GM18499 (cell line): ENCODE data around the gene ITFG1.
"Not testable (repeated sequence)": the region's sequence is repeated elsewhere in the genome, so short reads cannot be mapped to it uniquely, and the experiment has no call there.

ENCODE experiments used
- ATAC-seq: cut with Tn5 transposase; IDR thresholded peaks from one replicate; pipeline ENCODE4 v1.9.1; 2021; ENCODE audit warnings: moderate number of reproducible peaks; ENCODE audit not compliant: insufficient read depth, unreplicated experiment

The ITFG1 gene

GRCh38 chr16:47349029-47349428 is 111.8 kb downstream of the ITFG1 start:
- ATAC-seq = not testable (repeated sequence)

GRCh38 chr16:47347021-47347696 is 113.7 kb downstream of the ITFG1 start:
- ATAC-seq = not testable (repeated sequence)

- ATAC-seq = no peak
Measured at GRCh38 chr16:47342055-47342454, 118.8 kb downstream of the ITFG1 start.

- not testable (repeated sequence) for ATAC-seq
Measured at GRCh38 chr16:47330562-47330961, 130.3 kb downstream of the ITFG1 start.

GRCh38 chr16:47324309-47324708 is 136.6 kb downstream of the ITFG1 start:
- not testable (repeated sequence) for ATAC-seq

GRCh38 chr16:47323241-47323640 is 137.6 kb downstream of the ITFG1 start:
- no peak for ATAC-seq

- ATAC-seq = no peak
Measured at GRCh38 chr16:47320546-47321310, 140.1 kb downstream of the ITFG1 start.

GRCh38 chr16:47317465-47318240 is 143.2 kb downstream of the ITFG1 start:
- ATAC-seq = no peak

GRCh38 chr16:47316442-47317015 is 144.3 kb downstream of the ITFG1 start:
- ATAC-seq = no peak

GRCh38 chr16:47311738-47312505 is 148.9 kb downstream of the ITFG1 start:
- ATAC-seq = no peak

- ATAC-seq = peak; percentile 56
Measured at GRCh38 chr16:47310792-47311211, 150.1 kb downstream of the ITFG1 start.

GRCh38 chr16:47309581-47310312 is 151.1 kb downstream of the ITFG1 start:
- ATAC-seq = no peak

- ATAC-seq = no peak
Measured at GRCh38 chr16:47308601-47309000, 152.3 kb downstream of the ITFG1 start.

GRCh38 chr16:47304563-47304962 is 156.3 kb downstream of the ITFG1 start:
- ATAC-seq = no peak

GRCh38 chr16:47299587-47299986 is 161.3 kb downstream of the ITFG1 start:
- ATAC-seq = no peak

- no peak for ATAC-seq
Measured at GRCh38 chr16:47284999-47285398, 175.9 kb downstream of the ITFG1 start.

- ATAC-seq = no peak
Measured at GRCh38 chr16:47278306-47278970, 182.4 kb downstream of the ITFG1 start.

- no peak for ATAC-seq
Measured at GRCh38 chr16:47276522-47276921, 184.3 kb downstream of the ITFG1 start.

GRCh38 chr16:47262938-47263337 is 197.9 kb downstream of the ITFG1 start:
- no peak for ATAC-seq
